AG04450 (cell line): ENCODE results near the gene PIP5K1C. TPM values are rescaled to one million over a fixed set of nuclear protein-coding genes. Genes with fewer than 3 reads are reported as not detected.
A peak's percentile ranks its signal among the peaks of the same experiment; 100 is the strongest.

Source experiments
- CTCF ChIA-PET: fragments of 300-600, 350-600 bp; formaldehyde crosslinking; extraction: SDS; loops from one replicate; lab custom pipeline; 2022; ENCODE audit warnings: antibody characterized with exemption, inconsistent platforms; lab: Charles Lee
- POLR2A ChIA-PET: fragments of 350-600 bp; formaldehyde crosslinking; extraction: SDS; loops from one replicate; lab custom pipeline; 2021; ENCODE audit warnings: antibody characterized with exemption, inconsistent platforms; lab: Yijun Ruan, JAX
- DNase-seq: peaks from one replicate; pipeline ENCODE4 v3.0.0-alpha.2; 2011; ENCODE audit warnings: low read depth, low spot score
- H3K27ac ChIP-seq: one replicate; pipeline ENCODE4 v1.5.1; 2012; ENCODE audit warnings: low read depth, low read length, control low read depth
- H3K27me3 ChIP-seq: one replicate; pipeline ENCODE4 v1.6.0; 2012; ENCODE audit warnings: low read length; ENCODE audit not compliant: control insufficient read depth, insufficient read depth
- H3K4me3 ChIP-seq: 2 replicates; pipeline ENCODE4 v1.5.1; 2011; ENCODE audit warnings: mild to moderate bottlenecking, low read depth, low read length, control low read depth
- H3K9me3 ChIP-seq: 2 replicates; pipeline ENCODE4 v1.5.1; 2012; ENCODE audit warnings: low read length; ENCODE audit not compliant: control insufficient read depth, insufficient read depth
- CTCF ChIP-seq: IDR thresholded peaks from 2 replicates; pipeline ENCODE4 v1.5.1; 2011; ENCODE audit warnings: low read depth, low read length, control low read depth, inconsistent platforms
- polyA plus RNA-seq: library from polyadenylated mRNA; depleted of rRNA; stranded (reverse); fragments of >200 nt; gene quantifications from 2 replicates; pipeline ENCODE4 v1.2.3, GENCODE V29; 2011

PIP5K1C gene
- polyA plus RNA-seq, 1 experiment: 10.3 TPM

GRCh38 chr19:3697671-3698385, 2.4 kb downstream of the PIP5K1C start:
- POLR2A ChIA-PET: no interaction called here
- Histone ChIP-seq H3K27ac (no peak overlapping the region), H3K4me3 (peak overlapping the region; percentile 80; the same call in 1 of the 2 replicates), H3K9me3 (no peaks in the 10 kb centered on the region; the same call in 1 of the 2 replicates), H3K27me3 (no peaks in the 10 kb centered on the region)
- DNase-seq: no peak
- TF ChIP-seq CTCF: no peak
- CTCF ChIA-PET: interaction anchor here (0.5 kb wide), 1 partner anchor 47 kb away, joined by 4 read pairs; no protein-coding TSS in a partner anchor

GRCh38 chr19:3697094-3697493, 3.2 kb downstream of the PIP5K1C start:
- Histone ChIP-seq H3K27me3 (no peaks in the 10 kb centered on the region), H3K9me3 (peaks cover 2% of the 10 kb centered on the region; the same call in 1 of the 2 replicates), H3K4me3 (no peak overlapping the region), H3K27ac (no peak overlapping the region)
- TF ChIP-seq CTCF: no peak
- CTCF ChIA-PET: interaction anchor here (0.6 kb wide), 1 partner anchor 1304 kb away, joined by 4 read pairs; no protein-coding TSS in a partner anchor
- no peak for DNase-seq
- POLR2A ChIA-PET: no interaction called here

DNA sequence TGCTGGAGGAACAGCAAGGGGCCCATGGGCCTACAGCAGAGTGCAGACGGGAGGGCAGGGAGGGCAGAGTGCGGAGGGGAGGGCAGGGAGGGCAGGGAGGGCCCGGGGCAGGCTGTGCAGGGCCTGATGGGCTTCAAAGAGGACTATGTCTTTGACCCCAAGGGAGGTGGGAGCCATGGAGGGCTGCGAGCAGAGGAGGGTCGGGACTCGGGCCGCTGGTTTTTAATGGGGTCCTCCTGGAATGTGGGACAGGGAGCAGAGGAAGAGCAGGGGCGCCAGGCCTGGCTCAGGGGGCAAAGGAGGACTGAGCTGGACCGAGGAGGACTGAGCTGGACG, 3.6 kb downstream of the PIP5K1C start:
- H3K4me3 ChIP-seq: no peak overlapping the region
- ChIA-PET POLR2A (no interaction called here), CTCF (interaction anchor here (0.6 kb wide), 1 partner anchor 1305 kb away, joined by 4 read pairs; no protein-coding TSS in a partner anchor)
- no peak overlapping the region for H3K27ac ChIP-seq
- H3K27me3 ChIP-seq: no peaks in the 10 kb centered on the region
- DNase-seq: no peak
- H3K9me3 ChIP-seq: peaks cover 7% of the 10 kb centered on the region; the same call in 1 of the 2 replicates
- TF ChIP-seq CTCF: no peak

DNA sequence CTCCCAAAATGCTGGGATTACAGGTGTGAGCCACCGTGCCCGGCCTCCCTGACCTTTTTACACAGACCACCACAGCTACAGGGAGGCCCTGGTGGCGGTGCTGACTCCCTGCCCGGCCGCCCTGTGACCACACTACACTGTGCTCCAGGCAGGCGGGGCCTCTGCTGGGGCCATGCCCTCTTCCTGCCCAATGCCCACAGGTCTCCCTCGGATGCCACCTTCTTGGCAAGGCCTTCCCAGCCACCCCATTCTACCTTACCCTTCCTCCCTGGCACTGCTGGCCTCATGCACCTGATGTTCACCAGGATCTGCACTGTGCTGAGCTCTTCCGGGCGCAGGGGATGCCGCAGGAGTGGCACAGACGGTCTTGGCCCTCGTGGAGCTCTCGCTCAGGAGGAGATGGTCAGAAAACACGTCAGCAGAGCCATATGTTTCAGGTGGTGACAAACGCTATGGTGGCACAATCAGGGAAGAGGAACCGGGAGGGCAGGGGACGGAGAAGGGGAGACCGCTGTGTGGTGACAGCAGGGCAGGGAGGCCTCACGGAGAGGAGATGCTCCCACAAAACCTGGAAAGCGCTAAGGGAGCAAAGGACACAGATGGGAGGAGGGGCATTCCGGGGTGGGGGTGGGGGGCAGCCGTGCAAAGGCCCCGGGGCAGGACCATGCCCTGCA, 4.1 kb downstream of the PIP5K1C start:
- H3K27ac ChIP-seq: no peak overlapping the region
- TF ChIP-seq CTCF: no peak
- ChIA-PET POLR2A (no interaction called here), CTCF (interaction anchor here (0.6 kb wide), 1 partner anchor 29 kb away, joined by 3 read pairs; no protein-coding TSS in a partner anchor)
- peaks cover 12% of the 10 kb centered on the region; the same call in 1 of the 2 replicates for H3K9me3 ChIP-seq
- no peak overlapping the region for H3K4me3 ChIP-seq
- no peaks in the 10 kb centered on the region for H3K27me3 ChIP-seq
- DNase-seq: no peak
